ENCODE results near the gene TMEM220.
"Not testable (repeated sequence)": the region's sequence is repeated elsewhere in the genome, so short reads cannot be mapped to it uniquely, and the experiment has no call there.

Gene TMEM220

GRCh38 chr17:10728331-10728892 lies 1.4 kb downstream of the TMEM220 start:
- no peak for DNase-seq (ENCODE audit: low spot score)

DNA sequence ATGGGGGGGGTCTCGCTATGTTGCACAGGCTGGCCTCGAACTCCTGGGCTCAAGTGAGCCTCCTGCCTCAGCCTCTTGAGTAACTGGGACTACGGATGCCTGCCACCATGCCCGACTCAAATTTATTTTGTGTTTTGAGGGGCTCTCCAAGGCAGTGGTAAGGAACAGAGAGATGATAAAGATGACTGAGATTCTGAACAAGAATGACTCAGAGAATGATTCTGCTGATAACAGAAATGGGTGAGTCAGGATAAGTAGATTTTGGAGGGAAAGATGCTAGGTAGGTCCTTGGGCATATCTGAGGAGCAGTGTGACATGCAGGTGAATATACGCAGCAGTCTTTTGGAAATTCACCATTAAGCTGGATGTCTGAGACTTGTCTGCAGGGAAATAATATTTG lies 2.6 kb downstream of the TMEM220 start:
- no peak for DNase-seq (ENCODE audit: low spot score)

- no peak for DNase-seq (ENCODE audit: low spot score)
Observed at GRCh38 chr17:10726196-10726595, 3.6 kb downstream of the TMEM220 start.

DNA sequence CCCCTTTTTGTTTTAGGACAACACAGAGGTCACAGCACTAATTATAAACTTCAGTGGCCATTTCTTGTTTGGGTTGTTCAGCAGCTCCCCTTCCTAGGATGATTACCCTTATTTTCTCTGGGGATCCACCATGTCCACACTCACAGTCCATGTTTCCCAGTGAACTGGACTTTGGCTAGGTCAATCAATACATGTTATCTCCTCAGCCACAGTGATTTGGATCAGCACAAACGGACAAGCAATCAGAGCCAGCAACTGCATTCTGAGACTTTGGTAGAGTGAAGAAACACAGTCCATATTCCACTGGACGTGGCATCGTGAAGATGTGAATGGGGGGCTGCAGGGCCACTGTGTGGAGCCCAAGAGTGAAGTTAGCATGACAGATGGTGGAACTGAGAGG lies 4.6 kb downstream of the TMEM220 start:
- no peak for DNase-seq (ENCODE audit: low spot score)

DNA sequence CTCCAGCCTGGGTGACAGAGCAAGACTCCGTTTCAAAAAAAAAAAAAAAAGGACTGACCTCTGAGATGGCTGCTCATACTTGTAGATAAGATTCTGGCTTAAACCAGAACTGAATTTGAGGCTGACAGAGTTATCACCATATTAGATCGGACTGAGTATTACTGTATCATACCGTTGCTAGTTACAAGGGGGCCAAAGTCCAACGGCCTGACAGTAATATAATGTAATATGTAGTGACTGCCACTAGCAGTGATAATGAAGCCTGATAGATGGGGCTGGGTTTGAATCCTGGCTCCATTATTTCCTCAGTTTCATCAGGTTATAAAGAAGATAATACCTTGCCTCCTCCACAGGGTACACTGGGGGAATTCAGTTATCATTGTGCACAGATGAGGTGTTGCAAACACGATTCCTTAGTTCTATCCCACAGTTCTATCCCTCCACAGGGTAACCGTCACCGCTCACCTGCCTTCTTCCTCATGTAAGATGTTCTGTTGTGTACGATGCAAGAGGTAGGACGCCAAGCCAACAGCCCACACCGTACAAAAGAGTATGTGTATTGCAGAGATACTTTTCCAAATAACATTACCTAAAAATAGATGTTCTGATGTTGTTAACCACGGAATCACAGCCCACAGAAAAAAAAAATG lies 5.2 kb downstream of the TMEM220 start:
- no peak for DNase-seq (ENCODE audit: low spot score)

DNA sequence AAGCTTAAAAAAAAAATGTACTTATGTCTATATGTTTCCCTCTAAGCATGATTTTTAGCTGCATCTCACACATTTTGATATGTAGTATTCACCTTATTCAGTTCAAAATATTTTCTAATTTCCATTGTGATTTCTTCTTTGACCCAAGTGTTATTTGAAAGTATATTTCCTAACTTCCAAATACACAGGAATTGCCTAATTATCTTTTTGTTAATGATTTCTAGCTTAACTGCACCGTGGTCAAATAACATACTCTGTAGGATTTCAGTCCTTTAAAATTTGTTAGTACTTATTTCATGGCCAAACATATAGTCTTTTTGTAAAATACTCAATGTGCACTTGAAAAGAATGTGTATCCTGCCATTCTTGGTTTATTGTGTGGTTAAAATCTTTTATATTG lies 11.3 kb downstream of the TMEM220 start:
- no peak for DNase-seq (ENCODE audit: low spot score)

- no peak for DNase-seq (ENCODE audit: low spot score)
Observed at GRCh38 chr17:10716218-10716617, 13.6 kb downstream of the TMEM220 start.

- no peak for DNase-seq (ENCODE audit: low spot score)
Observed at GRCh38 chr17:10713318-10713717, 16.5 kb downstream of the TMEM220 start.

GRCh38 chr17:10705727-10706126 lies 24.1 kb downstream of the TMEM220 start:
- no peak for DNase-seq (ENCODE audit: low spot score)

GRCh38 chr17:10702574-10702973 lies 27.2 kb downstream of the TMEM220 start:
- no peak for DNase-seq (ENCODE audit: low spot score)

- no peak for DNase-seq (ENCODE audit: low spot score)
Observed at GRCh38 chr17:10699856-10700255, 30.0 kb downstream of the TMEM220 start.

DNA sequence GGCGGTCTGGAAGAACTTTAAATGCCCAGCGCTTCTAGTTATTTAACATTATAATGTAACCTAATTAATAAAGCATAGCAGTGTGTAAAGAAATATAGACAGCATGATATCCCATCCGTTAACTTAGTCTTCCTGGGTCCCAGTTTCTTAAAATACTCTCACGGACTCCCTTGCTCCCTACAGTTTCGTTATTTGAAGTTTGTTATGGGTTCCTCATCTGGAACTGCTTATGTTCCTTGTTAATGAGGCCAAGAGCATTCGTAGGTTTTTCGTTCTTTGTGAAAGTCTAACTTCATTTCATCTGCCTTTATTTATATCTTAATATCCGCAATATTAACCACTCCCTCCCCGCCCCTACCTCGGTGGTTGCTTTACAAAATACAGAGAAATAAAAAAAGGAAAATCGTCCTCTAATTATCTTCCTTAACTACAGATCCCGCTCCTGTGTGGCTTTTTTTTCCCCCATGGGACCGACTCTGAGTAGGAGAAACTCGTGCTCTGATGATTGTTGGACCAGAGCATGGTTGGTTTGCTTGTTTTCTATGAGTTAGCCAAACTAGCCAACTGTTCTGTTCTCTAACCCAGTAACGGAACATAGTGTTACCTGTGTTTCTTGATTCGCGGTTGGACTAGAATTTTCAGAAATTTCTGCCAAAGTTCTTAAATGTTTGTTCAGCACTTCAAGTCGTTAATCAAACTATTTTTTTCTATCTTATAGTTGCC lies 31.6 kb downstream of the TMEM220 start:
- DNase-seq (ENCODE audit: low spot score), result no peak

- peak; percentile 84 for DNase-seq (ENCODE audit: low spot score)
Observed at GRCh38 chr17:10697092-10698081, 32.4 kb downstream of the TMEM220 start, which contains the start of the genes ADPRM and SCO1. Gene ADPRM (plus strand): TSS chr17:10697594. CDS start chr17:10704927, 7,333 bp downstream. Gene SCO1 (minus strand): TSS chr17:10697533. CDS start chr17:10697507, 26 bp downstream.

DNA sequence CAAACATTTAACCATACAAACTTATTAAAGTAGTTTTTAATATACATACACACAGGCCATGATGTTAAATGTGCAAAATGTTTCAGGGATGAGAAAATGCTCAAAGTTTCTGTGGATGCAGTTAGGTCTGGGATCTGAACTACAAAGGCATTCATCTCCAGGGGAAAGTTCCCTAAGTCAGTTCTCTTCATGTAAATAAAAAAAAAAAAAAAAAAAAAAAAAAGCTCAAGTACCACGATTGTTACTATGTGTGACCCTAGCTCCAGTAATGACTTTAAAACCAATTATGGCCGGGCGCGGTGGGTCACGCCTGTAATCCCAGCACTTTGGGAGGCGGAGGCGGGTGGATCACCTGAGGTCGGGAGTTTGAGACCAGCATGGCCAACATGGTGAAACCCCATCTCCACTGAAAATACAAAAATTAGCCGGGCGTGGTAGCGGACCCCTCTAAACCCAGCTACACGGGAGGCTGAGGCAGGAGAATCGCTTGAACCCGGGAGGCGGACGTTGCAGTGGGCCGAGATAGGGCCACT lies 33.9 kb downstream of the TMEM220 start:
- not testable (repeated sequence) for DNase-seq (ENCODE audit: low spot score)

DNA sequence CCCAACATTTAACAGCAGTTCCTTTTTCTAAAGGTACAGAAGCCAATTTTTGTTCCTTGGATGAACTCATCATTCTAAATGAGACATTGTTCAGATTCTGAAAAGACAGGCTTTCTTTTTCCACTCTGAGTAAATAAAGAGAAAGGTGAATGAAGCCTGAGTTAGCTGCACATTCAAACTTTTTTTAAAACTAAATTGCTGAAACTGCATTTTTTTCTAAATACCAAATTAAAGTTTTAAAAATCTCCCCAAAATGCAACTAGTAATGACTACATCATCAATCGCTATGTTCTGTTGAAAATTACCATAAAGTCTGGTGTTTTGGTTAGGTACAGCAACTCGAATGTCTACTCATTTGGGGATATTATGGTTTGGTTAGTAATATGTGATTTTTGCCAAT lies 42.3 kb downstream of the TMEM220 start:
- no peak for DNase-seq (ENCODE audit: low spot score)

GRCh38 chr17:10683853-10684252 lies 46.0 kb downstream of the TMEM220 start:
- DNase-seq (ENCODE audit: low spot score), result no peak

GRCh38 chr17:10681866-10682446 lies 47.9 kb downstream of the TMEM220 start:
- DNase-seq (ENCODE audit: low spot score), result no peak

- DNase-seq (ENCODE audit: low spot score), result no peak
Observed at GRCh38 chr17:10674704-10675103, 55.1 kb downstream of the TMEM220 start.

DNA sequence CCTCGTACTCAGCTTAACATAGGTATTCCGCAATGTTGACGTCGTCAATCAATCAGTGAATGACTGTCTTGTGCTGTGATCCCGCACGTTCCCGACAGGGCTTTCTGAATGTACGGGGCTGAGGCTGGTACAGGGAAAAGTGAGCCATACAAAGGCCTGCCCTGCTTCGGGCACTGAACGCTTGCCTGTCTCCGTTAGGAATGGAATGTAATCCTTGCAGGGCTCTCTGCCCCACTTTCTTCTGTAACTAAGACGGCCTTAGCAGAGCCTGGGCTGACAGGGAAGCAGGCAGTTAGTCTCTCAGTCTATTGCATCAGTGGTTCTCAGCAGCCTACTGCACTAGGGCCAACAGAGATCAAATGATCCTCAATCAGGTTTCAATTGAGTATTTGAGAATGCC lies 56.5 kb downstream of the TMEM220 start:
- DNase-seq (ENCODE audit: low spot score), result no peak

- DNase-seq (ENCODE audit: low spot score), result no peak
Observed at GRCh38 chr17:10668775-10669174, 61.0 kb downstream of the TMEM220 start.

GRCh38 chr17:10666906-10667305 lies 62.9 kb downstream of the TMEM220 start:
- no peak for DNase-seq (ENCODE audit: low spot score)
